Endothelial cell of umbilical vein (primary cell): Measurements from ENCODE around the gene COQ6. TPM values are rescaled to one million over a fixed set of nuclear protein-coding genes. Genes with fewer than 3 reads are reported as not detected.
"Not testable (repeated sequence)": the region's sequence is repeated elsewhere in the genome, so short reads cannot be mapped to it uniquely, and the experiment has no call there.

Experiments
- BruUV-seq: library from RNA; stranded (reverse); fragments of 400-500 nt; replicated peaks from 2 replicates; lab custom pipeline; 2021; lab: Mats Ljungman, UMichigan
- CTCF ChIA-PET: fragments of 300-600, 350-600 bp; sonication (Branson Sonifier 250); formaldehyde crosslinking; loops from one replicate; lab custom pipeline; 2021; ENCODE audit warnings: antibody characterized with exemption, inconsistent platforms; lab: Charles Lee
- POLR2A ChIA-PET: fragments of 300-600, 350-600 bp; sonication (Branson Sonifier 250); formaldehyde crosslinking; loops from one replicate; lab custom pipeline; 2021; ENCODE audit warnings: antibody characterized with exemption, inconsistent platforms; lab: Charles Lee
- DNase-seq: peaks from one replicate; pipeline ENCODE4 v3.0.0-alpha.2; 2011; ENCODE audit warnings: low read depth, low spot score
- FAIRE-seq: peaks from 2 replicates; lab custom pipeline; 2011; peaks lifted over from hg19 to GRCh38; lab: Jason Lieb, UNC
- H2AFZ ChIP-seq: 2 replicates; pipeline ENCODE4 v1.6.0; 2012; ENCODE audit warnings: low read depth, low read length, control low read depth, inconsistent platforms
- H3K27ac ChIP-seq: 2 replicates; pipeline ENCODE4 v1.5.1; 2011; ENCODE audit warnings: low read depth, mild to moderate bottlenecking, control low read depth, low read length, moderate library complexity; ENCODE audit not compliant: insufficient read depth
- H3K27me3 ChIP-seq, 2 experiments: 2 replicates each; pipeline versions ENCODE4 v1.6.0 to v1.6.1; 2011; ENCODE audit warnings: low read length in 2 of 2, mixed read lengths in 1 of 2; ENCODE audit not compliant: control insufficient read depth in 2 of 2, insufficient read depth in 2 of 2
- H3K36me3 ChIP-seq, 2 experiments: 2 replicates in 1 of 2; 3 replicates in 1 of 2; pipeline ENCODE4 v1.5.1; 2011; ENCODE audit warnings: low read length in 2 of 2, mild to moderate bottlenecking in 1 of 2, moderate library complexity in 1 of 2; ENCODE audit not compliant: control insufficient read depth in 2 of 2, insufficient read depth in 2 of 2; ENCODE audit errors: extremely low read depth in 1 of 2
- H3K4me1 ChIP-seq: 3 replicates; pipeline ENCODE4 v1.5.1; 2011; ENCODE audit warnings: mild to moderate bottlenecking, low read length; ENCODE audit not compliant: control insufficient read depth, insufficient read depth; ENCODE audit errors: extremely low read depth
- H3K4me2 ChIP-seq: 2 replicates; pipeline ENCODE4 v1.6.1; 2011; ENCODE audit warnings: low read length, control low read depth, mixed read lengths; ENCODE audit not compliant: insufficient read depth
- H3K4me3 ChIP-seq, 3 experiments: fragments of 200-600 bp in 1 of 3; sonication (generic), shearing (Covaris generic) in 1 of 3; replicated peaks in 1 of 3; 2 replicates each; pipeline ENCODE4 v1.5.1; 2011 to 2016; ENCODE audit warnings: control low read depth in 3 of 3, low read length in 3 of 3, mild to moderate bottlenecking in 2 of 3, inconsistent platforms in 1 of 3, low read depth in 1 of 3, moderate library complexity in 1 of 3; ENCODE audit not compliant: insufficient read depth in 1 of 3
- H3K79me2 ChIP-seq: 2 replicates; pipeline ENCODE4 v1.6.0; 2012; ENCODE audit warnings: low read length, inconsistent platforms; ENCODE audit not compliant: control insufficient read depth, insufficient read depth
- H3K9ac ChIP-seq: replicated peaks from 2 replicates; pipeline ENCODE3; 2011; ENCODE audit warnings: low read length, control low read depth; ENCODE audit not compliant: insufficient read depth; ENCODE audit errors: extremely low read depth
- H3K9me1 ChIP-seq: replicated peaks from 3 replicates; pipeline ENCODE4 v1.6.0; 2011; ENCODE audit warnings: mild to moderate bottlenecking, low read length; ENCODE audit not compliant: control insufficient read depth, insufficient read depth; ENCODE audit errors: extremely low read depth
- H3K9me3 ChIP-seq: replicated peaks from 2 replicates; pipeline ENCODE4 v1.5.1; 2012; ENCODE audit warnings: low read length, inconsistent platforms; ENCODE audit not compliant: control insufficient read depth, insufficient read depth
- H4K20me1 ChIP-seq: replicated peaks from 2 replicates; pipeline ENCODE3; 2011; ENCODE audit warnings: mild to moderate bottlenecking, low read length; ENCODE audit not compliant: control insufficient read depth, insufficient read depth; ENCODE audit errors: extremely low read depth
- CTCF ChIP-seq, 2 donors: IDR thresholded peaks; 1 replicate in 1 of 2; 2 replicates in 1 of 2; pipeline ENCODE4 v1.5.1; 2011; ENCODE audit warnings: low read length in 2 of 2, mild to moderate bottlenecking in 2 of 2, moderate library complexity in 2 of 2, control low read depth in 1 of 2, inconsistent platforms in 1 of 2, low read depth in 1 of 2; ENCODE audit not compliant: insufficient read depth in 1 of 2; ENCODE audit errors: extremely low read depth in 1 of 2
- EZH2 ChIP-seq: IDR thresholded peaks from 2 replicates; pipeline ENCODE4 v1.6.1; 2012; ENCODE audit warnings: borderline replicate concordance, low read depth, mild to moderate bottlenecking, moderate library complexity, low read length, inconsistent platforms; ENCODE audit not compliant: severe bottlenecking
- FOS ChIP-seq: IDR thresholded peaks from 2 replicates; pipeline ENCODE4 v1.6.1; 2011; ENCODE audit warnings: mild to moderate bottlenecking, low read length, moderate library complexity, borderline replicate concordance; ENCODE audit not compliant: insufficient read depth
- GATA2 ChIP-seq: IDR thresholded peaks from 2 replicates; pipeline ENCODE4 v1.7.0; 2011; ENCODE audit warnings: low read depth, mild to moderate bottlenecking, moderate library complexity, mixed read lengths, low read length; ENCODE audit not compliant: insufficient read length, insufficient read depth
- JUN ChIP-seq: IDR thresholded peaks from 2 replicates; pipeline ENCODE4 v1.6.1; 2011; ENCODE audit warnings: borderline replicate concordance, low read depth; ENCODE audit not compliant: insufficient read length, insufficient read depth
- MAX ChIP-seq: IDR thresholded peaks from 2 replicates; pipeline ENCODE4 v1.6.1; 2011; ENCODE audit not compliant: insufficient read depth, insufficient read length
- MYC ChIP-seq: IDR thresholded peaks from one replicate; pipeline ENCODE4 v1.6.1; 2011; ENCODE audit warnings: mild to moderate bottlenecking, low read depth, low read length
- POLR2A ChIP-seq: IDR thresholded peaks from 2 replicates; pipeline ENCODE4 v1.6.1; 2012; ENCODE audit warnings: low read depth, mild to moderate bottlenecking, control low read depth, low read length
- POLR2AphosphoS5 ChIP-seq: IDR thresholded peaks from 2 replicates; pipeline ENCODE4 v1.6.1; 2012; ENCODE audit warnings: low read depth, mild to moderate bottlenecking, control low read depth, low read length, moderate library complexity; ENCODE audit not compliant: insufficient read depth
- dilution Hi-C: fragments of 300-500 bp; cut with MboI; formaldehyde crosslinking; loops from one replicate; pipeline ENCODE4 v1.15.0; 2019; ENCODE audit warnings: low sequenced_read_pairs; ENCODE audit not compliant: extremely low pct_ligation_motif_present
- intact Hi-C: fragments of 100-400 bp; cut with micrococcal nuclease; formaldehyde crosslinking; loops from one replicate; pipeline ENCODE4 v1.10.0; 2022
- polyA plus RNA-seq, 4 experiments: library from polyadenylated mRNA; depleted of rRNA in 3 of 4; stranded (reverse) in 3 of 4; unstranded in 1 of 4; fragments of >200 nt; gene quantifications; 2 replicates each; pipeline versions ENCODE4 v1.2.1 to v1.2.3, GENCODE V29; 2011 to 2012; ENCODE audit warnings: missing spikeins in 1 of 4
- total RNA-seq: library from RNA; stranded (reverse); gene quantifications from 2 replicates; pipeline ENCODE4 v1.2.3, GENCODE V29; 2021

Gene COQ6
- total and polyA plus RNA-seq, 2 donors (not counting 3 experiments of a cell fraction or from before 2014, with no cell fraction given), result 20.7 to 35.3 TPM

- Histone ChIP-seq H3K9me3 (no peaks in the 10 kb centered on the region), H3K4me2 (no peak overlapping the region), H3K79me2 (no peaks in the 10 kb centered on the region), H3K4me3 (no peak overlapping the region), H4K20me1 (no peaks in the 10 kb centered on the region), H3K27me3 (no peaks in the 10 kb centered on the region), H3K36me3 (peaks cover 3% of the 10 kb centered on the region in 2 experiments), H3K27ac (no peak overlapping the region), H3K9me1 (no peaks in the 10 kb centered on the region), H3K9ac (no peak overlapping the region), H3K4me1 (no peaks in the 10 kb centered on the region), H2AFZ (no peak overlapping the region)
- dilution Hi-C loops, result no loop called here
- ChIA-PET POLR2A (no interaction called here), CTCF (no interaction called here)
- BruUV-seq, result no TSS peak
- no peak for TF ChIP-seq POLR2A
- no peak for TF ChIP-seq GATA2
- TF ChIP-seq MYC, result no peak
- TF ChIP-seq CTCF (IDR thresholded peaks at IDR 0.05; ENCODE audit: extremely low read depth in 1 of 2, insufficient read depth in 1 of 2, low read depth in 1 of 2, low read length in 2 of 2), result no peak
- no peak for TF ChIP-seq MAX
- TF ChIP-seq EZH2, result no peak
- no peak for TF ChIP-seq JUN
- no peak for TF ChIP-seq FOS
- no peak for TF ChIP-seq POLR2AphosphoS5
- DNase-seq (no peak), FAIRE-seq (no peak)
- intact Hi-C loops, result no loop called here
Observed at GRCh38 chr14:73988065-73988464, 38.0 kb downstream of the COQ6 start.

GRCh38 chr14:73988656-73989055, 38.6 kb downstream of the COQ6 start:
- POLR2A ChIA-PET, H3K4me3 ChIP-seq, H3K27me3 ChIP-seq, intact Hi-C loops, H4K20me1 ChIP-seq, H2AFZ ChIP-seq, H3K9me3 ChIP-seq, H3K4me1 ChIP-seq, H3K9me1 ChIP-seq, H3K36me3 ChIP-seq, H3K27ac ChIP-seq, DNase-seq, CTCF ChIA-PET, H3K4me2 ChIP-seq, BruUV-seq, dilution Hi-C loops, H3K79me2 ChIP-seq, H3K9ac ChIP-seq, FAIRE-seq: not testable (repeated sequence)
